Measurements from ENCODE around the gene SH3BP2. TPM values are rescaled to one million over a fixed set of nuclear protein-coding genes. Genes with fewer than 3 reads are reported as not detected.

SH3BP2 gene
- total RNA-seq, 1 donor from 2014 or later = 39.1 TPM

DNA sequence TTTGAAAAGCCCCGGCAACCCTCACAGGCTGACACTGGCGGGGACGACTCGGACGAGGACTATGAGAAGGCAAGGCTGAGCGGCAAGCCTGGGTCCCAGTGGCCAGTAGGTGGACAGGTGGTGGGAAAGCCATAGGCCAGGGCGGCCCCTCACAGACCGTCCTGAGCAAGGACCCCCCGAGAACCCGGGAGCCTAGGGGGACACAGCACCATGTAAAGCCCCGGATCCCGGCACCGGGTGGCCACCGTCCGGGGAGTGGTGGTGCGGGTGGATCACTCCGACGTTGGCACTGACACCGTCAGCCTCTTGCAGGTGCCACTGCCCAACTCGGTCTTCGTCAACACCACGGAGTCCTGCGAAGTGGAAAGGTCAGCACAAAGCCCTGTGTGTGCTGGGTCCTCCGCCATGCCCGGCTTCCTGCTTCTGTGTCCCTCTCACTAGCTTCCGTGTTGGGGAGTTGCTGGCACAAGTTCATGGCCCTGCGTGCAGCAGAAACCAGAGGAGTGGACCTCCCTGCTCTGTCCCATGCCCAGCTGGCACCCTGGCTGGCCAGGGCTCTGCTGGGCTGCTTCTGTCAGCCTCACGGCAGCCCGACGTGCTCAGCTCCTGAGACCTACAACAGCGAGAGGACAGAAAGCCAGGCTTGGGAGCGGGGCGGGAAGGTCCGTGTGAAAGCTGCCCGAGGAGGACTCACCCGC lies 38.9 kb downstream of the SH3BP2 start:
- Mint-ChIP-seq H3K4me1 (peaks cover 3% of the 10 kb centered on the region), H3K36me3 (ENCODE audit: low read depth) (peaks cover 2% of the 10 kb centered on the region), H3K9me3 (no peaks in the 10 kb centered on the region), H3K4me3 (no peak overlapping the region), H3K27ac (ENCODE audit: unreplicated experiment) (no peak overlapping the region), H3K27me3 (ENCODE audit: low read depth) (no peaks in the 10 kb centered on the region)
- TF ChIP-seq, protein P1, sequence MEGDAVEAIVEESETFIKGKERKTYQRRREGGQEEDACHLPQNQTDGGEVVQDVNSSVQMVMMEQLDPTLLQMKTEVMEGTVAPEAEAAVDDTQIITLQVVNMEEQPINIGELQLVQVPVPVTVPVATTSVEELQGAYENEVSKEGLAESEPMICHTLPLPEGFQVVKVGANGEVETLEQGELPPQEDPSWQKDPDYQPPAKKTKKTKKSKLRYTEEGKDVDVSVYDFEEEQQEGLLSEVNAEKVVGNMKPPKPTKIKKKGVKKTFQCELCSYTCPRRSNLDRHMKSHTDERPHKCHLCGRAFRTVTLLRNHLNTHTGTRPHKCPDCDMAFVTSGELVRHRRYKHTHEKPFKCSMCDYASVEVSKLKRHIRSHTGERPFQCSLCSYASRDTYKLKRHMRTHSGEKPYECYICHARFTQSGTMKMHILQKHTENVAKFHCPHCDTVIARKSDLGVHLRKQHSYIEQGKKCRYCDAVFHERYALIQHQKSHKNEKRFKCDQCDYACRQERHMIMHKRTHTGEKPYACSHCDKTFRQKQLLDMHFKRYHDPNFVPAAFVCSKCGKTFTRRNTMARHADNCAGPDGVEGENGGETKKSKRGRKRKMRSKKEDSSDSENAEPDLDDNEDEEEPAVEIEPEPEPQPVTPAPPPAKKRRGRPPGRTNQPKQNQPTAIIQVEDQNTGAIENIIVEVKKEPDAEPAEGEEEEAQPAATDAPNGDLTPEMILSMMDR (conservative IDR thresholded peaks at IDR 0.05) = no peak
- no peak for DNase-seq (ENCODE audit: low read depth, low spot score)

DNA sequence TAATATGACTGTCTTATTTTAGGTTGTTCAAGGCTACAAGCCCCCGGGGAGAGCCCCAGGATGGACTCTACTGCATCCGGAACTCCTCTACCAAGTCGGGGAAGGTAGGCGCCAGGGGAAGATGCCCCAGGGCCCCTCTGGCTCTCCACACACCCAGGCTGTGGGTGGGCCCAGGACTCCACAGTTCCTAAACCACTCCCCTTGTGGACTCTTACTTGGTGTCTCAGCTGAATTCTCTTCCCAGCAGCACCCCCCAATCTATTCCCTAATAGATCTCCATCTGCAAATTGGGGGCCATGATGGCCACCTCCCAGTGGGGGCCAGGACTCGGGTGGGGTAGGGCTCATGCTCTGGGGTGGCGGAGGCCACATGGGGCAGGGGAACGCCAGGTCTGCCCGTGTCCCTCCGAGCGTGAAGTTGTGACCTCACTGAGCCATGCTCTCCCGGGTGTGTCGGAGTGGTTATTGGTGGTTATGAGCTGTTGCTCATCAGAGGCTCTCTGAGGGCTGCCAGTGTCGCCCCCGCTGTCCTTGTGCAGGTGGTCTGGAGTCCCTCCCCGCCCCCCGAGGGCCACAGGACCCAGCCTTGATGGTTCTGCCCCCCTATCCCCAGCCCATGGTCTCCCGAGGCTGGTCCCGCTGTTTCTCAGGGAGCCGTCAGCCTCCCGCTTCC lies 39.6 kb downstream of the SH3BP2 start:
- peaks cover 3% of the 10 kb centered on the region for H3K4me1 Mint-ChIP-seq
- peak overlapping the region; percentile 57 for H3K27ac Mint-ChIP-seq (ENCODE audit: unreplicated experiment)
- H3K9me3 Mint-ChIP-seq = no peaks in the 10 kb centered on the region
- no peak for DNase-seq (ENCODE audit: low read depth, low spot score)
- TF ChIP-seq, protein P1 (conservative IDR thresholded peaks at IDR 0.05) = no peak
- H3K4me3 Mint-ChIP-seq = no peak overlapping the region
- H3K27me3 Mint-ChIP-seq (ENCODE audit: low read depth) = no peaks in the 10 kb centered on the region
- no peaks in the 10 kb centered on the region for H3K36me3 Mint-ChIP-seq (ENCODE audit: low read depth)

DNA sequence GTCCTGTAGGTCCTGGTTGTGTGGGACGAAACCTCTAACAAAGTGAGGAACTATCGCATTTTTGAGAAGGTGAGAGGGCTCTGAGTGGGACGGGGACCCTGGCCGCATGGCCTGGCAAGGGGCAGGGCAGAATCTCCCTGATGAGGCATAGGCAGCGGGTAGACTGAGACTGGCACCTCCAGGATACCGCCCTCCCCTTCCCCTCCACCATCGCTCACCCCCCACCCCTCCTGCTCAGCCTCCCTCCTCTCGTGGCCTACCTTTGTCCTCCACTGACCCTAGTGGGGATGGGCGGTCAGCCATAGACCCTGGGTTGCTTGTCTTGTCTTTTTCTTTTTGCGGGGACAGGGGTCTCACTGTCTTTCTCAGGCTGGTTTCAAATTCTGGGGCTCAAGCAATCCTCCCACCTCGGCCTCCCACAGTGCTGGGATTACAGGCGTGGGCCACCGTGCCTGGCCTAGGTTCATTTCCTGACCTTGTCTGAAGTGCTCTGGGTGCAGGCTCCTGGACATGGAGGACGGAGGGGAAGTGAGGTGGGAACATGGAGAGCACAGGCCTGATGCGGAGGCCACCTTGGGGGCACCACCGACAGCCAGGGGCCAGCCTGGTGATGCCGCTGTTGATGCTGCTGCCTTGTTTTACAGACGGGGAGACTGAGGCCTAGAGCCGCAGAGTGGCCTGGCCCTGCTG lies 40.2 kb downstream of the SH3BP2 start:
- no peak for DNase-seq (ENCODE audit: low read depth, low spot score)
- TF ChIP-seq, protein P1 (conservative IDR thresholded peaks at IDR 0.05) = no peak
- no peak overlapping the region for H3K4me3 Mint-ChIP-seq
- H3K9me3 Mint-ChIP-seq = no peaks in the 10 kb centered on the region
- no peaks in the 10 kb centered on the region for H3K36me3 Mint-ChIP-seq (ENCODE audit: low read depth)
- H3K27me3 Mint-ChIP-seq (ENCODE audit: low read depth) = no peaks in the 10 kb centered on the region
- H3K4me1 Mint-ChIP-seq = peaks cover 8% of the 10 kb centered on the region
- peak overlapping the region; percentile 57 for H3K27ac Mint-ChIP-seq (ENCODE audit: unreplicated experiment)

DNA sequence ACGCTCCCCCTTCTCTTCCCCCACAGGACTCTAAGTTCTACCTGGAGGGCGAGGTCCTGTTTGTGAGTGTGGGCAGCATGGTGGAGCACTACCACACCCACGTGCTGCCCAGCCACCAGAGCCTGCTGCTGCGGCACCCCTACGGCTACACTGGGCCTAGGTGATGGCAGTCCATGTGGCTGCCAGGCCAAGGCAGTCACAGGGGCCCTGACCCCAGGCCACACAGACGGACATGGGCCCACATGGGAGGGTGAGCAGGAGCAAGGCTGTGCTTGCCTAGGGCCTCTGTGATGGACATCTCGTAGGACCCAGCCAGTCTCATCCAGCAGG lies 40.8 kb downstream of the SH3BP2 start:
- Mint-ChIP-seq H3K36me3 (ENCODE audit: low read depth) (no peaks in the 10 kb centered on the region), H3K27ac (ENCODE audit: unreplicated experiment) (no peak overlapping the region), H3K9me3 (no peaks in the 10 kb centered on the region), H3K4me1 (peaks cover 13% of the 10 kb centered on the region), H3K4me3 (no peak overlapping the region), H3K27me3 (ENCODE audit: low read depth) (no peaks in the 10 kb centered on the region)
- DNase-seq (ENCODE audit: low read depth, low spot score) = no peak
- TF ChIP-seq, protein P1 (conservative IDR thresholded peaks at IDR 0.05) = no peak

DNA sequence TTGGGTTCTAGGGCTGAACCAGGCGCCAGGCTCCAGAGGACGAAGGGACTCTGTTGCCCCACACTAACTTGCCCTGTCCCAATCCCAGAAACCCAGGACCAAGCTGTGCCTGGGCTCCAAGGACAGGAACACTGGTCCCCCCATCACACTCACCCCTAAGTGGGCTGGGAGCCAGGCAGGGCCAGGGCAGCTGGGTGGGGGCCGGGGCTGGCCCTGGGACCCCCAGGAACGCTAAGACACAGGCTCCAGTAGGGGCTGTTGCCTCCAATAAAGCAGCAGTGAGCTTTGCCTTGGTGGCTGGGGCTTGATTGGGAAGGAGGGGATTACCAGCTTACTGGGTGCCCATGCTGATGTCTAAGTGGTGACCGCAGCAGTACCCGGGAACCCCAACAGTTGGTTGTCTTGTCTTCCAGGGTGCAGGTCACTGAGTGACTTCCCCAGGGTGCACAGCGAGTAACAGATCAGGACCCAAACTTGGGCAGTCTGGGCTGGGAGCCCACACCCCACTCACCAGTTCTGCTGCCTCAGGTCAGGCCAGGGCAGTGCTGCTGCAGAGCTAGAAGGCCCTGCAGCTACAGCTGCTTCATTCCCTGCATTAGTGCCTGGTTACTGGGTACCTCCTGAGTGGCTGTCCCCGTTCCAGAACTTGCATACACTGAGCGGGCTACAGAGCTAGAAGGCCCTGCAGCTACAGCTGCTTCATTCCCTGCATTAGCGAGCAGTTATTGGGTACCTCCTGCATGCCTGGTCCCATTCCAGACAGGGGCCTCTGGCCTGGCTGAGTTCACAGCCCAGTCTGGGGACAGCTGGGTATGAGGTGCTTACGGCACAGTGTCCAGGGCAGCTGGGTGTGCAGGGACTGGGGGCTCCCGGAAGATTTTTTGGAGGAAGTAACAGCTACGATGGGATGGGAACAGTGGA lies 41.4 kb downstream of the SH3BP2 start:
- peaks cover 11% of the 10 kb centered on the region for H3K4me1 Mint-ChIP-seq
- H3K36me3 Mint-ChIP-seq (ENCODE audit: low read depth) = no peaks in the 10 kb centered on the region
- H3K4me3 Mint-ChIP-seq = no peak overlapping the region
- H3K27ac Mint-ChIP-seq (ENCODE audit: unreplicated experiment) = no peak overlapping the region
- no peaks in the 10 kb centered on the region for H3K27me3 Mint-ChIP-seq (ENCODE audit: low read depth)
- no peak for DNase-seq (ENCODE audit: low read depth, low spot score)
- TF ChIP-seq, protein P1 (conservative IDR thresholded peaks at IDR 0.05) = no peak
- no peaks in the 10 kb centered on the region for H3K9me3 Mint-ChIP-seq
